ENCODE results near the gene POLR3G.

POLR3G gene

GRCh38 chr5:90553711-90554110, 79.0 kb downstream of the POLR3G start:
- DNase-seq = no peak

GRCh38 chr5:90554358-90555006, 79.8 kb downstream of the POLR3G start:
- DNase-seq = no peak

- no peak for DNase-seq
These were observed 81.0 kb downstream of the POLR3G start for GRCh38 chr5:90555666-90556065.

GRCh38 chr5:90557391-90557790, 82.7 kb downstream of the POLR3G start:
- DNase-seq = no peak

GRCh38 chr5:90557871-90558270, 83.2 kb downstream of the POLR3G start:
- no peak for DNase-seq

- DNase-seq = no peak
These were observed 83.9 kb downstream of the POLR3G start, which contains the start of gene ADGRV1 for GRCh38 chr5:90558344-90559192. Gene ADGRV1 (plus strand): TSS chr5:90558797. CDS start chr5:90558896, 99 bp downstream.

- DNase-seq = no peak
These were observed 86.1 kb downstream of the POLR3G start for GRCh38 chr5:90560771-90561170.

- DNase-seq = no peak
These were observed 87.1 kb downstream of the POLR3G start for GRCh38 chr5:90561766-90562165.

GRCh38 chr5:90562341-90562740, 87.7 kb downstream of the POLR3G start:
- no peak for DNase-seq

- no peak for DNase-seq
These were observed 88.4 kb downstream of the POLR3G start for GRCh38 chr5:90563108-90563507.
